HCT116 (cell line): Measurements from ENCODE around the gene PXDN. TPM values are rescaled to one million over a fixed set of nuclear protein-coding genes. Genes with fewer than 3 reads are reported as not detected.

Experiments used
- ATAC-seq: fragments of 200-7000 bp; cut with Tn5 transposase; 2 replicates; pipeline ENCODE4 v1.9.1; 2020; ENCODE audit warnings: mild to moderate bottlenecking, moderate library complexity
- BruUV-seq: library from RNA; stranded (reverse); fragments of 400-500 nt; replicated peaks from 2 replicates; lab custom pipeline; 2021; lab: Mats Ljungman, UMichigan
- CTCF ChIA-PET: fragments of 300-600 bp; sonication (Branson Sonifier 250); formaldehyde crosslinking; loops from one replicate; lab custom pipeline; 2021; ENCODE audit warnings: antibody characterized with exemption; lab: Charles Lee
- POLR2A ChIA-PET: fragments of 300-600, 350-600 bp; sonication (Branson Sonifier 250); formaldehyde crosslinking; loops from one replicate; lab custom pipeline; 2021; ENCODE audit warnings: antibody characterized with exemption; lab: Charles Lee
- RAD21 ChIA-PET, 2 experiments: fragments of 300-600 bp; sonication (Branson Sonifier 250); formaldehyde crosslinking; loops; one replicate each; lab custom pipeline; 2023; ENCODE audit warnings: low total read pairs in 2 of 2; ENCODE audit not compliant: uncharacterized antibody in 2 of 2, unreplicated experiment in 2 of 2, low non-redundant PET in 1 of 2; lab: Charles Lee
- DNase-seq: peaks from one replicate; pipeline ENCODE4 v3.0.0-alpha.2; 2010; ENCODE audit warnings: low read depth, low spot score
- H2AFZ ChIP-seq: fragments of 200-600 bp; shearing (Covaris generic), sonication (generic); 2 replicates; pipeline ENCODE4 v1.6.1; 2017; ENCODE audit warnings: low read depth, mixed run types, mixed read lengths, antibody characterized with exemption, low read length; ENCODE audit not compliant: poor library complexity, severe bottlenecking
- H3K27ac ChIP-seq: 2 replicates; pipeline ENCODE4 v1.5.1; 2012; ENCODE audit warnings: low read depth, low read length
- H3K27me3 ChIP-seq: fragments of 200-600 bp; sonication (generic); 2 replicates; pipeline ENCODE4 v1.6.1; 2016; ENCODE audit warnings: mixed run types, low read length, mixed read lengths; ENCODE audit not compliant: insufficient read depth
- H3K36me3 ChIP-seq, 2 experiments: fragments of 200-500 bp in 1 of 2; fragments of 200-600 bp in 1 of 2; sonication (Bioruptor generic) in 1 of 2; sonication (generic) in 1 of 2; 2 replicates each; pipeline versions ENCODE4 v1.5.1 to v1.6.1; 2014 to 2016; ENCODE audit warnings: low read length in 2 of 2, inconsistent platforms in 1 of 2, mixed read lengths in 1 of 2, mixed run types in 1 of 2; ENCODE audit not compliant: insufficient read depth in 2 of 2, control insufficient read depth in 1 of 2
- H3K4me1 ChIP-seq, 2 experiments: fragments of 200-600 bp in 1 of 2; sonication (generic) in 1 of 2; 2 replicates each; pipeline versions ENCODE4 v1.5.1 to v1.6.1; 2012 to 2017; ENCODE audit warnings: low read length in 2 of 2, inconsistent platforms in 1 of 2, mild to moderate bottlenecking in 1 of 2, mixed read lengths in 1 of 2, mixed run types in 1 of 2, moderate library complexity in 1 of 2; ENCODE audit not compliant: insufficient read depth in 2 of 2, control insufficient read depth in 1 of 2
- H3K4me2 ChIP-seq: fragments of 200-600 bp; sonication (generic); 2 replicates; pipeline ENCODE4 v1.6.1; 2017; ENCODE audit warnings: mixed run types, low read length, mixed read lengths
- H3K4me3 ChIP-seq, 2 experiments: fragments of 200-600 bp in 1 of 2; sonication (generic) in 1 of 2; replicated peaks in 1 of 2; 2 replicates each; pipeline ENCODE4 v1.5.1; 2011 to 2016; ENCODE audit warnings: low read length in 2 of 2, control low read depth in 1 of 2, low read depth in 1 of 2, mild to moderate bottlenecking in 1 of 2, mixed read lengths in 1 of 2, mixed run types in 1 of 2
- H3K79me2 ChIP-seq: fragments of 200-600 bp; sonication (generic); 2 replicates; pipeline ENCODE4 v1.6.1; 2017; ENCODE audit warnings: mild to moderate bottlenecking, mixed run types, low read length, moderate library complexity, mixed read lengths; ENCODE audit not compliant: insufficient read depth
- H3K9ac ChIP-seq: fragments of 200-600 bp; sonication (generic); 2 replicates; pipeline ENCODE4 v1.6.1; 2016; ENCODE audit warnings: low read length, mixed read lengths
- H3K9me2 ChIP-seq: fragments of 200-600 bp; sonication (generic), shearing (Covaris generic); 2 replicates; pipeline ENCODE4 v1.6.1; 2017; ENCODE audit warnings: mixed run types, mild to moderate bottlenecking, moderate library complexity; ENCODE audit not compliant: insufficient read depth
- H3K9me3 ChIP-seq, 2 experiments: fragments of 200-500 bp in 1 of 2; fragments of 200-600 bp in 1 of 2; sonication (Bioruptor generic) in 1 of 2; sonication (generic) in 1 of 2; 2 replicates each; pipeline ENCODE4 v1.6.1; 2014 to 2017; ENCODE audit warnings: low read length in 2 of 2, mixed read lengths in 2 of 2, inconsistent platforms in 1 of 2, low read depth in 1 of 2, mild to moderate bottlenecking in 1 of 2, mixed run types in 1 of 2, moderate library complexity in 1 of 2; ENCODE audit not compliant: control insufficient read depth in 1 of 2, insufficient read depth in 1 of 2
- H4K20me1 ChIP-seq: fragments of 200-600 bp; sonication (generic), shearing (Covaris generic); 2 replicates; pipeline ENCODE4 v1.6.1; 2017; ENCODE audit warnings: mixed run types, mild to moderate bottlenecking, moderate library complexity; ENCODE audit not compliant: insufficient read depth
- CTCF ChIP-seq, 3 experiments: fragments of 200-600 bp in 1 of 3; sonication (generic) in 1 of 3; IDR thresholded peaks in 2 of 3; conservative IDR thresholded peaks in 1 of 3; 2 replicates each; pipeline ENCODE4 v1.5.1; 2012 to 2017; ENCODE audit warnings: low read depth in 2 of 3, low read length in 2 of 3, antibody characterized with exemption in 1 of 3, borderline replicate concordance in 1 of 3, control low read depth in 1 of 3, mild to moderate bottlenecking in 1 of 3, mixed read lengths in 1 of 3, mixed run types in 1 of 3, moderate library complexity in 1 of 3; ENCODE audit not compliant: insufficient read depth in 1 of 3
- JUND ChIP-seq: IDR thresholded peaks from 2 replicates; pipeline ENCODE4 v1.6.1; 2012
- SRF ChIP-seq: IDR thresholded peaks from 2 replicates; pipeline ENCODE4 v1.6.1; 2012; ENCODE audit warnings: low read depth
- YY1 ChIP-seq: IDR thresholded peaks from 2 replicates; pipeline ENCODE4 v1.6.1; 2011; ENCODE audit warnings: low read length, low read depth, moderate library complexity, mild to moderate bottlenecking; ENCODE audit not compliant: insufficient replicate concordance; ENCODE audit errors: extremely low read depth
- intact Hi-C: fragments of 100-400 bp; cut with micrococcal nuclease; formaldehyde crosslinking; loops from 2 replicates; pipeline ENCODE4 v1.10.0; 2022
- total RNA-seq: library from RNA; stranded (reverse); gene quantifications from one replicate; pipeline ENCODE4 v1.2.1, GENCODE V29; 2021; ENCODE audit not compliant: unreplicated experiment

The PXDN gene
- total RNA-seq, 1 experiment from 2014 or later, result 10.7 TPM

GRCh38 chr2:1787755-1788477 lies 43.6 kb upstream of the PXDN start:
- ChIA-PET POLR2A (no interaction called here), RAD21 (no interaction called here), CTCF (no interaction called here)
- Histone ChIP-seq H3K9me3 (no peaks in the 10 kb centered on the region), H3K4me1 (no peaks in the 10 kb centered on the region), H3K36me3 (no peaks in the 10 kb centered on the region), H3K4me3 (no peak overlapping the region), H3K27ac (no peak overlapping the region), H3K9ac (no peak overlapping the region), H4K20me1 (no peaks in the 10 kb centered on the region)
- no TSS peak for BruUV-seq
- intact Hi-C loops, result no loop called here
- DNase-seq, result no peak
- TF ChIP-seq YY1, result no peak
- no peak for TF ChIP-seq CTCF (IDR thresholded peaks at IDR 0.05 in 2 of 3, conservative IDR thresholded peaks at IDR 0.05 in 1 of 3; ENCODE audit: borderline replicate concordance in 1 of 3, insufficient read depth in 1 of 3, low read depth in 2 of 3, low read length in 2 of 3)
- TF ChIP-seq, all 23 proteins: peak for 0
- H3K27me3 ChIP-seq, result peaks cover 4% of the 10 kb centered on the region; the same call in 1 of the 2 replicates
- H3K9me2 ChIP-seq, result no peaks in the 10 kb centered on the region
- no peaks in the 10 kb centered on the region for H3K79me2 ChIP-seq
- no peak overlapping the region for H2AFZ ChIP-seq
- H3K4me2 ChIP-seq, result no peak overlapping the region
- no peak for ATAC-seq

GRCh38 chr2:1784986-1785617 lies 40.8 kb upstream of the PXDN start:
- no peak overlapping the region for H3K4me2 ChIP-seq
- intact Hi-C loops, result no loop called here
- H3K9me3 ChIP-seq, result no peaks in the 10 kb centered on the region
- no peaks in the 10 kb centered on the region for H3K79me2 ChIP-seq
- no peak overlapping the region for H3K4me3 ChIP-seq
- CTCF ChIA-PET, result no interaction called here
- POLR2A ChIA-PET, result no interaction called here
- BruUV-seq, result no TSS peak
- H3K36me3 ChIP-seq, result no peaks in the 10 kb centered on the region
- H3K27ac ChIP-seq, result no peak overlapping the region
- H3K9ac ChIP-seq, result no peak overlapping the region
- ATAC-seq, result no peak
- no peaks in the 10 kb centered on the region for H4K20me1 ChIP-seq
- H3K4me1 ChIP-seq, result peaks cover 0 to 7% of the 10 kb centered on the region in 2 experiments; a peak in 2 of 4 replicates
- TF ChIP-seq JUND (no peak), YY1 (no peak), SRF (no peak)
- DNase-seq, result no peak
- H2AFZ ChIP-seq, result no peak overlapping the region
- H3K9me2 ChIP-seq, result no peaks in the 10 kb centered on the region
- RAD21 ChIA-PET, result no interaction called here
- H3K27me3 ChIP-seq, result 0 out of 2 replicates have a peak, but pooled peaks cover 3% of the 10 kb centered on the region
